H1 (cell line): Measurements from ENCODE around the gene FAM9B. TPM values are rescaled to one million over a fixed set of nuclear protein-coding genes. Genes with fewer than 3 reads are reported as not detected.

ENCODE experiments used
- CTCF ChIA-PET: fragments of 300-600 bp; sonication (Branson Sonifier 250); formaldehyde crosslinking; loops from one replicate; lab custom pipeline; 2021; ENCODE audit not compliant: partially characterized antibody; lab: Charles Lee
- POLR2A ChIA-PET: fragments of 300-600 bp; sonication (Branson Sonifier 250); formaldehyde crosslinking; loops from one replicate; lab custom pipeline; 2021; ENCODE audit warnings: inconsistent platforms; ENCODE audit not compliant: partially characterized antibody; lab: Charles Lee
- DNase-seq, 2 experiments: peaks; one replicate each; pipeline versions ENCODE4 v3.0.0 to v3.0.0-alpha.2; 2010 to 2022; ENCODE audit warnings: low spot score in 2 of 2, low read depth in 1 of 2, mixed read lengths in 1 of 2
- FAIRE-seq: peaks from 2 replicates; lab custom pipeline; 2011; peaks lifted over from hg19 to GRCh38; lab: Jason Lieb, UNC
- H2AFZ ChIP-seq: 2 replicates; pipeline ENCODE4 v1.8.1; 2012; ENCODE audit warnings: low read length, inconsistent platforms
- H2AK5ac ChIP-seq: 2 replicates; pipeline ENCODE4 v1.6.1; 2013; ENCODE audit warnings: low read depth, low read length
- H2BK120ac ChIP-seq: replicated peaks from 2 replicates; pipeline ENCODE3; 2013; ENCODE audit warnings: low read depth, low read length, inconsistent platforms
- H2BK12ac ChIP-seq: 2 replicates; pipeline ENCODE4 v1.6.1; 2013; ENCODE audit warnings: low read depth, low read length
- H2BK15ac ChIP-seq: 2 replicates; pipeline ENCODE4 v1.6.1; 2013; ENCODE audit warnings: low read length
- H2BK20ac ChIP-seq: 2 replicates; pipeline ENCODE4 v1.6.1; 2013; ENCODE audit warnings: low read length
- H2BK5ac ChIP-seq: 2 replicates; pipeline ENCODE4 v1.6.1; 2013; ENCODE audit warnings: low read depth, low read length
- H3K14ac ChIP-seq: 2 replicates; pipeline ENCODE4 v1.6.1; 2013; ENCODE audit warnings: inconsistent platforms; ENCODE audit not compliant: insufficient read length
- H3K18ac ChIP-seq: 2 replicates; pipeline ENCODE4 v1.6.1; 2013; ENCODE audit warnings: low read length; ENCODE audit errors: extremely low read depth
- H3K23ac ChIP-seq: 2 replicates; pipeline ENCODE4 v1.6.1; 2013; ENCODE audit warnings: inconsistent platforms; ENCODE audit not compliant: insufficient read length
- H3K23me2 ChIP-seq: 2 replicates; pipeline ENCODE4 v1.6.1; 2013; ENCODE audit warnings: low read depth, low read length
- H3K27ac ChIP-seq: 2 replicates; pipeline ENCODE4 v1.6.1; 2011; ENCODE audit warnings: low read depth, low read length, inconsistent platforms
- H3K27me3 ChIP-seq, 4 experiments: replicated peaks in 1 of 4; 1 replicate in 1 of 4; 2 replicates in 3 of 4; pipeline versions ENCODE4 v1.6.1 to v1.8.1; 2011 to 2013; ENCODE audit warnings: low read length in 3 of 4, mild to moderate bottlenecking in 3 of 4, inconsistent platforms in 2 of 4, mixed read lengths in 2 of 4, moderate library complexity in 1 of 4; ENCODE audit not compliant: control insufficient read depth in 3 of 4, insufficient read depth in 3 of 4; ENCODE audit errors: extremely low read depth in 1 of 4
- H3K36me3 ChIP-seq, 4 experiments: 2 replicates each; pipeline versions ENCODE4 v1.6.1 to v1.8.1; 2011 to 2013; ENCODE audit warnings: mild to moderate bottlenecking in 4 of 4, low read length in 3 of 4, moderate library complexity in 2 of 4, control low read depth in 1 of 4, inconsistent platforms in 1 of 4; ENCODE audit not compliant: insufficient read depth in 4 of 4, control insufficient read depth in 2 of 4
- H3K4ac ChIP-seq: replicated peaks from 2 replicates; pipeline ENCODE3; 2013; ENCODE audit warnings: low read length, low read depth, mixed read lengths, inconsistent platforms; ENCODE audit not compliant: insufficient read length
- H3K4me1 ChIP-seq, 4 experiments: replicated peaks in 1 of 4; 1 replicate in 1 of 4; 2 replicates in 3 of 4; pipeline versions ENCODE4 v1.6.1 to v1.8.1; 2011 to 2013; ENCODE audit warnings: low read length in 3 of 4, inconsistent platforms in 2 of 4, mixed read lengths in 1 of 4; ENCODE audit not compliant: insufficient read depth in 4 of 4, control insufficient read depth in 3 of 4
- H3K4me2 ChIP-seq, 2 experiments: 2 replicates each; pipeline versions ENCODE4 v1.6.1 to v1.8.1; 2011 to 2013; ENCODE audit warnings: low read depth in 2 of 2, low read length in 2 of 2, control low read depth in 1 of 2, inconsistent platforms in 1 of 2, mild to moderate bottlenecking in 1 of 2; ENCODE audit not compliant: insufficient read depth in 1 of 2
- H3K4me3 ChIP-seq, 4 experiments: fragments of 200-600, 300-600 bp in 1 of 4; sonication (generic), shearing (Covaris generic), sonication (Bioruptor Twin) in 1 of 4; 2 replicates each; pipeline versions ENCODE4 v1.5.1 to v1.8.1; 2011 to 2016; ENCODE audit warnings: low read length in 4 of 4, low read depth in 3 of 4, control low read depth in 2 of 4, inconsistent platforms in 2 of 4, mild to moderate bottlenecking in 2 of 4, mixed read lengths in 1 of 4, moderate library complexity in 1 of 4; ENCODE audit not compliant: insufficient read depth in 2 of 4; ENCODE audit errors: extremely low read depth in 1 of 4
- H3K56ac ChIP-seq: replicated peaks from 2 replicates; pipeline ENCODE3; 2013; ENCODE audit warnings: low read depth, mild to moderate bottlenecking, mixed read lengths, low read length, inconsistent platforms; ENCODE audit not compliant: insufficient read length
- H3K79me1 ChIP-seq: 2 replicates; pipeline ENCODE4 v1.6.1; 2013; ENCODE audit warnings: low read depth, low read length, control low read depth
- H3K79me2 ChIP-seq, 2 experiments: 2 replicates each; pipeline versions ENCODE4 v1.6.1 to v1.8.1; 2012 to 2013; ENCODE audit warnings: low read length in 2 of 2, mild to moderate bottlenecking in 2 of 2, inconsistent platforms in 1 of 2; ENCODE audit not compliant: insufficient read depth in 2 of 2, control insufficient read depth in 1 of 2
- H3K9ac ChIP-seq, 4 experiments: replicated peaks in 1 of 4; 1 replicate in 1 of 4; 2 replicates in 3 of 4; pipeline versions ENCODE4 v1.6.1 to v1.8.1; 2011 to 2013; ENCODE audit warnings: low read depth in 3 of 4, low read length in 3 of 4, control low read depth in 2 of 4, mild to moderate bottlenecking in 2 of 4, moderate library complexity in 2 of 4, inconsistent platforms in 1 of 4; ENCODE audit errors: extremely low read depth in 1 of 4
- H3K9me3 ChIP-seq, 2 experiments: 2 replicates each; pipeline versions ENCODE4 v1.6.1 to v1.8.1; 2012 to 2013; ENCODE audit warnings: mild to moderate bottlenecking in 2 of 2, moderate library complexity in 2 of 2, control low read depth in 1 of 2, inconsistent platforms in 1 of 2, low read depth in 1 of 2, low read length in 1 of 2, mixed read lengths in 1 of 2; ENCODE audit not compliant: insufficient read depth in 2 of 2
- H4K20me1 ChIP-seq, 2 experiments: replicated peaks in 1 of 2; 2 replicates each; pipeline versions ENCODE3 to v1.8.1; 2011 to 2013; ENCODE audit warnings: inconsistent platforms in 2 of 2, low read length in 2 of 2, mild to moderate bottlenecking in 1 of 2; ENCODE audit not compliant: insufficient read depth in 2 of 2, control insufficient read depth in 1 of 2
- H4K5ac ChIP-seq: 2 replicates; pipeline ENCODE4 v1.6.1; 2013; ENCODE audit warnings: low read length, low read depth, mixed read lengths, inconsistent platforms; ENCODE audit not compliant: insufficient read length
- H4K8ac ChIP-seq: 2 replicates; pipeline ENCODE4 v1.8.0; 2013; ENCODE audit warnings: mild to moderate bottlenecking, moderate library complexity, low read length, inconsistent platforms; ENCODE audit not compliant: insufficient read depth; ENCODE audit errors: extremely low read depth
- H4K91ac ChIP-seq: replicated peaks from 2 replicates; pipeline ENCODE3; 2013; ENCODE audit warnings: low read length, mixed read lengths, inconsistent platforms; ENCODE audit not compliant: insufficient read length
- BCL11A ChIP-seq, 2 experiments: IDR thresholded peaks; one replicate each; pipeline ENCODE4 v1.6.1; 2011; ENCODE audit warnings: low read depth in 2 of 2, low read length in 2 of 2, mild to moderate bottlenecking in 2 of 2
- E2F6 ChIP-seq: IDR thresholded peaks from 2 replicates; pipeline ENCODE4 v1.6.1; 2012; ENCODE audit warnings: inconsistent platforms
- EP300 ChIP-seq, 2 experiments: IDR thresholded peaks; 1 replicate in 1 of 2; 2 replicates in 1 of 2; pipeline ENCODE4 v1.6.1; 2011 to 2012; ENCODE audit warnings: low read depth in 2 of 2, low read length in 2 of 2, mild to moderate bottlenecking in 2 of 2, borderline replicate concordance in 1 of 2, inconsistent platforms in 1 of 2, moderate library complexity in 1 of 2
- GABPA ChIP-seq: IDR thresholded peaks from 2 replicates; pipeline ENCODE4 v1.6.1; 2011; ENCODE audit warnings: mild to moderate bottlenecking, low read length, moderate library complexity, borderline replicate concordance; ENCODE audit not compliant: insufficient read depth
- GTF2F1 ChIP-seq: IDR thresholded peaks from 2 replicates; pipeline ENCODE4 v1.6.1; 2012; ENCODE audit warnings: low read depth, low read length, improper control_type of control experiment, borderline replicate concordance
- JUN ChIP-seq: IDR thresholded peaks from 2 replicates; pipeline ENCODE4 v1.6.1; 2011; ENCODE audit warnings: low read depth, mild to moderate bottlenecking, improper control_type of control experiment, low read length
- JUND ChIP-seq: IDR thresholded peaks from 2 replicates; pipeline ENCODE4 v1.6.1; 2011; ENCODE audit warnings: mild to moderate bottlenecking, improper control_type of control experiment, low read length
- KDM4A ChIP-seq: IDR thresholded peaks from one replicate; pipeline ENCODE4 v1.7.1; 2012; ENCODE audit warnings: low read depth, mild to moderate bottlenecking, moderate library complexity, low read length, inconsistent platforms; ENCODE audit not compliant: severe bottlenecking
- NRF1 ChIP-seq: IDR thresholded peaks from 2 replicates; pipeline ENCODE4 v1.6.1; 2011; ENCODE audit warnings: mild to moderate bottlenecking, low read depth, low read length, improper control_type of control experiment
- POLR2AphosphoS5 ChIP-seq: IDR thresholded peaks from 2 replicates; pipeline ENCODE4 v1.6.1; 2011; ENCODE audit warnings: low read depth, low read length
- RAD21 ChIP-seq, 2 experiments: IDR thresholded peaks in 1 of 2; conservative IDR thresholded peaks in 1 of 2; 2 replicates each; pipeline ENCODE4 v1.6.1; 2011; ENCODE audit warnings: low read depth in 2 of 2, low read length in 2 of 2, improper control_type of control experiment in 1 of 2, inconsistent platforms in 1 of 2, mild to moderate bottlenecking in 1 of 2, moderate library complexity in 1 of 2
- RXRA ChIP-seq: IDR thresholded peaks from 2 replicates; pipeline ENCODE4 v1.6.1; 2011; ENCODE audit warnings: low read depth, mild to moderate bottlenecking, low read length, moderate library complexity; ENCODE audit not compliant: insufficient read depth
- SP1 ChIP-seq: IDR thresholded peaks from 2 replicates; pipeline ENCODE4 v1.6.1; 2011; ENCODE audit warnings: low read depth, low read length
- SP2 ChIP-seq: IDR thresholded peaks from 2 replicates; pipeline ENCODE4 v1.6.1; 2012; ENCODE audit warnings: mild to moderate bottlenecking, low read length, inconsistent platforms
- WGBS, 2 experiments: shearing (Covaris generic) in 1 of 2; methylation state at CpG; one replicate each; pipeline versions ENCODE4 v1.1.6 to v1.1.7; 2013 to 2015; ENCODE audit warnings: low lambda C conversion rate in 2 of 2, mixed read lengths in 2 of 2, inconsistent platforms in 1 of 2, low coverage in 1 of 2, missing lambda C conversion rate in 1 of 2; ENCODE audit not compliant: insufficient replicate concordance in 2 of 2, insufficient coverage in 1 of 2, insufficient read length in 1 of 2; ENCODE audit errors: extremely low coverage in 1 of 2, missing lambda C conversion rate in 1 of 2; 5-methylcytosine and 5-hydroxymethylcytosine counted together
- polyA plus RNA-seq, 7 experiments: library from polyadenylated mRNA; depleted of rRNA in 3 of 7; stranded (reverse) in 5 of 7; unstranded in 2 of 7; fragments of >200 nt in 5 of 7; fragments of 200-250 nt in 2 of 7; gene quantifications; 1 replicate in 5 of 7; 2 replicates in 1 of 7; 4 replicates in 1 of 7; pipeline versions ENCODE4 v1.2.1 to v1.2.3, GENCODE V29; 2011 to 2013; ENCODE audit warnings: missing spikeins in 2 of 7, mixed read lengths in 2 of 7
- total RNA-seq: library from RNA; stranded (reverse); fragmentation: NEBNext Ultra II Directional; extraction: Animal tissue kit (Norgen Biotek cat#: 25700); gene quantifications from 2 replicates; pipeline ENCODE4 v1.2.1, GENCODE V29; 2021

FAM9B gene
- total and polyA plus RNA-seq, 2 of the 8 experiments (the other 6 are each of a cell fraction or from before 2014, with no cell fraction given): not detected

GRCh38 chrX:8988446-8988845 is 45.5 kb downstream of the FAM9B start:
- Histone ChIP-seq H2BK12ac (no peak overlapping the region), H2BK15ac (no peak overlapping the region), H3K27ac (no peak overlapping the region), H2AFZ (no peak overlapping the region), H2BK5ac (no peak overlapping the region), H2AK5ac (no peak overlapping the region), H3K9me3 (no peaks in the 10 kb centered on the region), H3K56ac (no peak overlapping the region), H3K27me3 (no peaks in the 10 kb centered on the region), H3K23ac (no peak overlapping the region), H3K79me1 (no peaks in the 10 kb centered on the region), H3K4me2 (no peak overlapping the region), H4K20me1 (no peaks in the 10 kb centered on the region), H3K9ac (no peak overlapping the region), H3K36me3 (no peaks in the 10 kb centered on the region), H3K23me2 (no peaks in the 10 kb centered on the region), H3K79me2 (no peaks in the 10 kb centered on the region), H3K4ac (no peak overlapping the region), H2BK20ac (no peak overlapping the region), H3K14ac (no peak overlapping the region), H2BK120ac (no peak overlapping the region), H4K91ac (no peak overlapping the region), H4K8ac (no peak overlapping the region; the same call in 1 of the 2 replicates), H3K4me1 (no peaks in the 10 kb centered on the region), H3K18ac (no peak overlapping the region), H4K5ac (no peak overlapping the region), H3K4me3 (no peak overlapping the region)
- DNase-seq (no peak), FAIRE-seq (no peak)
- ChIA-PET CTCF (no interaction called here), POLR2A (no interaction called here)
- WGBS, 2 experiments: 86% methylated on average over 2 of the region's 4 CpGs; no CpG with 5 or more reads in 1 of the 2 experiments
- TF ChIP-seq E2F6 (no peak), GABPA (no peak), JUND (no peak), GTF2F1 (no peak), SP1 (no peak), SP2 (no peak), RAD21 (IDR thresholded peaks at IDR 0.05 in 1 of 2, conservative IDR thresholded peaks at IDR 0.05 in 1 of 2; ENCODE audit: low read depth in 2 of 2, low read length in 2 of 2) (no peak), RXRA (no peak), POLR2AphosphoS5 (no peak), JUN (no peak), KDM4A (no peak), EP300 (IDR thresholded peaks at IDR 0.05; ENCODE audit: borderline replicate concordance in 1 of 2, low read depth in 2 of 2, low read length in 2 of 2) (no peak), BCL11A (IDR thresholded peaks at IDR 0.05; ENCODE audit: low read depth in 2 of 2, low read length in 2 of 2) (no peak), NRF1 (no peak)
